HT-29 (cell line): ENCODE data around the gene GPR108. TPM values are rescaled to one million over a fixed set of nuclear protein-coding genes. Genes with fewer than 3 reads are reported as not detected.

ENCODE experiments used
- DNase-seq: peaks from one replicate; pipeline ENCODE4 v3.0.0-alpha.2; 2015; ENCODE audit warnings: low spot score
- total RNA-seq: library from RNA; depleted of rRNA; stranded (reverse); fragments of >200 nt; shearing (Covaris generic); gene quantifications from 2 replicates; pipeline ENCODE4 v1.2.3, GENCODE V29; 2014

The GPR108 gene
- total RNA-seq, 1 experiment from 2014 or later, result 74.2 TPM

- no peak for DNase-seq
These were observed 30.2 kb downstream of the GPR108 start for GRCh38 chr19:6707011-6707657.

DNA sequence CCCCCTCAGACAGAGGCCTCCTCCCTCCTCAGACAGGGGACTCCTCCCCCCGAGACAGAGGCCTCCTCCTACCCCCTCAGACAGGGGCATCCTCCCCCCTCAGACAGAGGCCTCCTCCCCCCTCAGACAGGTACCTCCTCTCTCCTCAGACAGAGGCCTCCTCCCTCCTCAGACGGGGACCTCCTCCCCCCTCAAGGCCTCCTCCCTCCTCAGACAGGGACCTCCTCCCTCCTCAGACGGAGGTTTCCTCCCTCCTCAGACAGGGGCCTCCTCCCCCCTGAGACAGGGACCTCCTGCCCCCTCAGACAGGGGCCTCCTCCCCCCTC, 30.8 kb downstream of the GPR108 start:
- no peak for DNase-seq

GRCh38 chr19:6705931-6706632, 31.3 kb downstream of the GPR108 start:
- no peak for DNase-seq

- no peak for DNase-seq
These were observed 36.6 kb downstream of the GPR108 start for GRCh38 chr19:6700586-6701316.

GRCh38 chr19:6699935-6700334, 37.4 kb downstream of the GPR108 start:
- DNase-seq, result no peak

- no peak for DNase-seq
These were observed 40.1 kb downstream of the GPR108 start for GRCh38 chr19:6697291-6697690.

DNA sequence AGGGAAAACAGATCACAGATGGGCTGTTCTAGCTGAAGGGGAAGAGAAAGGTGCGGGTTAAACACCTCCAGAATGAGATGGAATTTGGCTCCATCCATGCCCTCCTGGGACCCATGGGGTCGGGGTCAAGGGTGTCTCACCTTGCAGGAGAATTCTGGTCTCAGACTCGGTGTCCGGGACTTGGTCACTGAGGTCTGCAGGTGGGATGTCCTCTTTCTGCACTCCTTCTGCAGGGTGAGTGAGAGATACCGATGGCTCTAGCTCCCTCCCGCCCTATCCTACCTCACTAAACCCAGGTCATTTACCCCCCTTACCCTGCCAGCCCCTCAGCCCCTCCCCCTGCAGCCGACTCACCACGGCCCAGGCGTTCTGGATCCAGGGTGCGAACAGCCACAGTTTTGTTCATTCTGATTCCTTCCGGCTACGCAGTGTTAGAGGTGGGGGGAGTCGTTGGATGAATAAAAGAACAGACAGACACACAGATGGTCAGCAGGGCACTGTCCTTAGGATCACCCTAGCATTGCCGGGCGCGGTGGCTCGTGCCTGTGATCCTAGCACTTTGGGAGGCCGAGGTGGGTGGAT, 41.0 kb downstream of the GPR108 start:
- DNase-seq, result no peak

DNA sequence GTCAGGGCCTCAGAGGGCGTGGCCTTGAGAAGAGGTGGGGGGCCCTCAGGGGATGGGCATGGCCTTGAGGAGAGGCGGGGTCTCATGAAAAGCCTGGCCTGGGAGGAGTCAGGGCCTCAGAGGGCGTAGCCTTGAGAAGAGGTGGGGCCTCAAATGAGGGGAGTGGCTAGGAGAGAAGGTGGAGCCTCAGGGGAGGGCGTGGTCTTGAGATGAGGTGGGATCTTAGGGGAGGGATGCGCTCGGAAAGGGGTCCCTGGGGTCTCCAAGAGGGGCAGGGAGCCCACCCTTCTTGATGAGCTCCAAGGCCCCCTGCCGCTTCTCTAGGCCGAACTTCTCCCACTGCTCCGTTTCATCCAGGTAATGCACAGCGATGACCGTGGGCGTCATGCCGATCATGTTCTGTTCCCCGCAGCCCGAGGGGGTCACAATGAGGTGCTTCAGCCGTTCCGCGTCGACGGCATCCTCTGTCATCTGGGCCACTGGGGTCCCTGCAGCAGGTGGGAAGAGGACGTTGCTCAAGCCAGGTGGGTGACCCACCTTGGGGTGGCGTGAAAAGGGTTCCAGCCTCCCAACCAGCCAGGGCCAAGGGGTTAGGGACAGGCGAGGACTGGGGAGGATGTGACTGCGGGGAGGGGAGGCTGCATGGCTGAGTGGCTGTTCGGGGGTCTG, 43.1 kb downstream of the GPR108 start:
- no peak for DNase-seq

DNA sequence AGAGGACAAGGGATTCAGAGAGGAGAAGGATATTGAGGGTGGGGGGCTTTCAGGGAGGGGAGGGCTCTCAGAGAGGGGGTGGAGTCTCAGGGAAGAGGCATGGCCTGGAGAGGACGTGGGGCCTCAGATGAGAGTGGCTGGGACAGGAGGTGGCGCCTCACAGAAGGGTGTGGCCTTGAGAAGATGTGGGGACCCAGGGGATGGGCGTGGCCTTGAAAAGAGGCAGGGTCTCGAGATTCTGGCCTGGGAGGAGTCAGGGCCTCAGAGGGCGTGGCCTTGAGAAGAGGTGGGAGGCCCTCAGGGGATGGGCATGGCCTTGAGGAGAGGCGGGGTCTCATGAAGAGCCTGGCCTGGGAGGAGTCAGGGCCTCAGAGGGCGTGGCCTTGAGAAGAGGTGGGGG, 43.7 kb downstream of the GPR108 start:
- DNase-seq, result no peak

DNA sequence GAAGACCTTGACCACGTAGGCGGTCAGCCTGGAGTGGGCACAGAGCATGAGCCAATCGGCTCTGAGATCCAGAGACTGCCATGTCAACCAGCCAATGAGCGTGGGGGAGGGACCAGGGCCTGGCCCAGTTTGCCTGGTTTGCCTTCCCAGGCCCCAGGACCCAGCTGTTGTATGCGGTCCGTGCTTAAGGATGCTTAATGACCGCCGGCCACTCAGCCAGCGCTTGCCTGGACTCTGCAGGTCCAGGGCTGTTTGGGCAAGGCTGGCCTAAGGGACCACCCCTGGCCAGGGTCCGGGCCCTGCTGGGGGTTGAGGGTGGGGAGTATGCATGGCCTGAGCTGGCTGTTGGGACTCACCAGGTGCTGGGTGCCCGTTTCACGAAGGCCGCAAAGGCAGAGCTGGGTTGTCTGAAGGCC, 44.3 kb downstream of the GPR108 start:
- no peak for DNase-seq

DNA sequence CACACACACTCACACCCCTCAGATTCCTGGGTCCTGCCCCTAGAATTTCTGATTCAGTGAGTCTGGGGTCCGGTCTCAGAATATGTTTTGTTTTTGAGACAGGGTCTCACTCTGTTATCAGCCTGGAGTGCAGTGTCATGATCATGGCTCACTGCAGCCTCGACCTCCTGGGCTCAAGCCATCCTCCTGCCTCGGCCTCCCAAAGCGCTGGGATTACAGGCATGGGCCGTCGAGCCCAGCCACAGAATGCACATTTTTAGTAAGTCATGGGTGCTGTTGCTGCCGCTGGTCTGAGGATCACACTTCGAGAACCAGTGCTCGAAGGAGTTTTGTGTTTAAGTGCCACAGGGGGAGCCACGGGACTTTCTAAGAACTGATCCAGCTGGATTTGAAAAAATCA, 45.4 kb downstream of the GPR108 start:
- DNase-seq, result no peak

GRCh38 chr19:6691342-6691741, 46.0 kb downstream of the GPR108 start:
- DNase-seq, result no peak

GRCh38 chr19:6690160-6690885, 47.1 kb downstream of the GPR108 start:
- no peak for DNase-seq

- no peak for DNase-seq
These were observed 50.3 kb downstream of the GPR108 start for GRCh38 chr19:6687114-6687513.

DNA sequence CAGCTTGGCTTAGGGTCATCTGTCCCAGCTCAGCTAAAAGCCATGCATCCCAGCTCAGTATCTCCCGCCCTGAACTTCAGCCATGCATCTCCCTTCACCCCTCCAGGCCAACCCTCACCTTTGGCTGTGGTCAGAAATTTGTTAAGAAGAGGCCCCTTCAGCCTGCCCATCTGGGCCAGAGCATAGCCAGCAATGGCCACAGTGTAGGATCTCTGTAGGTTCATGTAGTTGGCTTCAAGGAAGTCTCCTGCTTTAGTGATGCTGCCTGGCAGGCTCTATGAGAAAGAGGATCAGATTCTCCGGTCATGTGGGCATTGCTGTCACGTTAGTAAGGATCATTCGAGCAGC, 50.8 kb downstream of the GPR108 start:
- DNase-seq, result no peak

DNA sequence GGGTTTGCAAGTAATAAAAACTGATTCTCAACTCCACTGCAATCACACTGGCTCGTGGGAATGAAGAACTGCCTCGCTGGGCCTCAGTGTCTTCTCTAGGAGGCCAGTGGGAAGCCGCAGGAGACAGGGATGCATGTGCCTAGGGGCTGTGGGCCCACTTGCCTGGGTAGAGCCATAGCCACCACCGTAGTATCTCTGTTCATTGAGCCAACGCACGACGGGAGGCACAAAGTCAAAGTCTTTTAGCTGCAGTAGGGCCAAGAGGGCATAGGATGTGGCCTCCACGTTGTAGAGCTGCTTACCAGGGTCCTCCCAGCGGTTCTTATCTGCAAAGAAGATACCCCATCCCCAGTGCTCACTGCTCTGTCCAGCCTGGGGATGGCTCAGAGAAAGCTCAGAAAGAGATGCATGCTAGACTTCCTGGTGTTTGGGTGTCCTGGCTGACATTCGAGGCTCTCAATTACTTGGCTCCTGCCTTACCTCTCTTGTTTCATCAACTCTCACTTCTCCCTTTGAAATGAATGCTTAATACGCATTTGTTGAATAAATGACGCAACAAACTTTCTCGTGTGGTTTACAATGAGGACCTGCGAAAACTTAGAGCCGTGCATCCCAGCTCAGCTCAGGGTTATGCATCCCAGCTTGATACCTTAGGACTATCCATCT, 51.3 kb downstream of the GPR108 start:
- DNase-seq, result no peak

DNA sequence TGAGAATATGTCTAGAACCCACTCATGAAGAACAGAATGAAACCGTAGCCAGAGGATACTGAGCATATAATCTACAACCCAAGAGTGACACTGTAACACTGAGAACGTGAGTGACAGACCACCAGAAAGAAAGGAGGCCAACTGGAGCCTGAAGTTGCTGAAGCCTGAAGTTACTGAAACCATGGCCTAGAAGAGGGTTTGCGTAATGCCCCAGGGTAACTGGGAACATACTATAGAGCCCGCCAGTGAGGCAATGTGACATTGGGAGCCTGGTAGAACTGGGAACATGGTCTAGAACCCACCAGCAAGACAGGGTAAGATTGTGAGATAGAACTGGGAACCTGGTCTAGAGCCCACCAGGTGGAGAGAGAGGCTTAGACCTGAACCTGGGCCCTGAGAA, 51.9 kb downstream of the GPR108 start:
- no peak for DNase-seq

DNA sequence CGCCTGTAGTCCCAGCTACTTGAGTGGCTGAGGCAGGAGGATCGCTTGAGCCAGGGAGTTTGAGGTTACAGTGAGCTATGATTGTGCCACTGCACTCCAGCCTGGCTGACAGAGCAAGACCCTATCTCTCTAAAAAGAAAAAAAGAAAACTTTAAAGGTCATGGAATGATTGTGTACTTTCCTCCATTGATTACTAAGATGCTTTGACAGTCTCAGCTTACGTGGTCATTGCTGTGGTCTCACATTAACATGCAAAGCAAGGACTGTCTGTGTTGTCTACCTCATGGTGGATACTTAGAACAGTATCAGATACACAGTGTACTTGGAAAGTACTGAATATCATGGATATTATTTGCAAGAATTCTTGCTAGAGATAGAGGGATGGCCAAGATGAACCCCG, 53.4 kb downstream of the GPR108 start:
- no peak for DNase-seq

DNA sequence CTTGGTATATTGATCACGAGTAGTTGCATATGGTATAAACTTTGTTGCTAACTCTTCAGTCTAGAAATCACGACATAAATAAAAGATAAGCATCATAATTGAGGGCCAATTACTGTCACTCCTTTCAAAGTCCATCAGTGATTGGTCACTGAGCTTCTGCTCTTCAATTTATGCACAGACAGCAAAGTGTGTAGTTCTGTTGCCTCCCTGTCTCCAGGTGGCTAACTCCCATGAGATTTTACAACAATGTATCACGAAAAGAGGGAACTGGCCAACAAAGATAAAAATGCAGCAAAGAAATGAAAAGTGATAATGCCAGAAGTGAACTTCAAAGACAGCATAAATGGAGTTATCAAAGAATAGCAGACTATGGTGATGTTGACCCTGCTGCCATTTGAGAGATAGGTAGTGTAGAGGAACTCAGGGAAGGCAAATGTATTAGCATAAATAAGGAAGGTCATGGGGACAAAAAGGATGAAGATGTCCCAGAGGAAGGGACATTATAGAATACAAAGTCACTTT, 54.7 kb downstream of the GPR108 start:
- DNase-seq, result no peak

DNA sequence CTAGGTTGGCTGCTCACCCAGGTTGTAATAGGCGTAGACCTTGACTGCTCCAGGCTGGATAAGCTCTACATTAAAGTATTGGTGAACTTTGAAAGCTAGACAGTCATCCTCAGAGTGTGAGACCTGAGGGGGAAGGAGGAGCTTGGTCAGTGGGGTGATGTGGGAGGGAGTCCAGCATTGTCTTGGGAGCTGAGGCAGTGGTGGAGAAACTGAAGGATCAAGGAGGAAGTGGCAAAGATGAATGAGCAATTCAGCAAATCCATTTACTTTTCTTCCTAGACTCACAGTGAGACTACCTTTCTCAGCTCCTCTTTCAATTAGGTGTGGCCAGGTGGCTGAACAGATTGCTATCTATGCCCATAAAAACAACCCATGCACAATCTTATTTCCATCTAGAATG, 57.2 kb downstream of the GPR108 start:
- DNase-seq, result no peak
